OCI-M2 (cell line): ENCODE data around the gene CUL3.
"Not testable (repeated sequence)": the region's sequence is repeated elsewhere in the genome, so short reads cannot be mapped to it uniquely, and the experiment has no call there.

Experiments used
- DNase-seq: peaks from one replicate; lab custom pipeline; 2025; ENCODE audit not compliant: unreplicated experiment; lab: John Stamatoyannopoulos, UW

Gene CUL3

GRCh38 chr2:224545884-224546644 is 39.1 kb downstream of the CUL3 start:
- DNase-seq, result no peak

GRCh38 chr2:224543939-224544338 is 41.2 kb downstream of the CUL3 start:
- DNase-seq, result no peak

- no peak for DNase-seq
Observed at GRCh38 chr2:224538561-224539138, 46.5 kb downstream of the CUL3 start.

GRCh38 chr2:224532931-224533330 is 52.2 kb downstream of the CUL3 start:
- no peak for DNase-seq

- DNase-seq, result no peak
Observed at GRCh38 chr2:224532441-224532840, 52.7 kb downstream of the CUL3 start.

- DNase-seq, result no peak
Observed at GRCh38 chr2:224528171-224528570, 57.0 kb downstream of the CUL3 start.

- no peak for DNase-seq
Observed at GRCh38 chr2:224525774-224526173, 59.4 kb downstream of the CUL3 start.

GRCh38 chr2:224524657-224525056 is 60.5 kb downstream of the CUL3 start:
- no peak for DNase-seq

GRCh38 chr2:224523626-224524577 is 61.3 kb downstream of the CUL3 start:
- no peak for DNase-seq

GRCh38 chr2:224522483-224522882 is 62.7 kb downstream of the CUL3 start:
- DNase-seq, result not testable (repeated sequence)

- no peak for DNase-seq
Observed at GRCh38 chr2:224520064-224520463, 65.1 kb downstream of the CUL3 start.

GRCh38 chr2:224518806-224519580 is 66.2 kb downstream of the CUL3 start:
- DNase-seq, result no peak

GRCh38 chr2:224517963-224518362 is 67.2 kb downstream of the CUL3 start:
- DNase-seq, result no peak

- not testable (repeated sequence) for DNase-seq
Observed at GRCh38 chr2:224516393-224516792, 68.8 kb downstream of the CUL3 start.

- DNase-seq, result no peak
Observed at GRCh38 chr2:224513991-224514390, 71.2 kb downstream of the CUL3 start.

- no peak for DNase-seq
Observed at GRCh38 chr2:224507789-224508188, 77.4 kb downstream of the CUL3 start.

- no peak for DNase-seq
Observed at GRCh38 chr2:224506494-224506893, 78.7 kb downstream of the CUL3 start.

GRCh38 chr2:224498991-224499390 is 86.2 kb downstream of the CUL3 start:
- no peak for DNase-seq

GRCh38 chr2:224492531-224492930 is 92.6 kb downstream of the CUL3 start:
- no peak for DNase-seq

- not testable (repeated sequence) for DNase-seq
Observed at GRCh38 chr2:224487940-224488339, 97.2 kb downstream of the CUL3 start.
